NCI-H345 treated with DMSO at 0.1 percent for 48 hours (cell line): ENCODE measurements around the gene CADPS2.

Experiments
- DNase-seq: peaks from one replicate; lab custom pipeline; 2025; ENCODE audit not compliant: unreplicated experiment; lab: John Stamatoyannopoulos, UW

CADPS2 gene

DNA sequence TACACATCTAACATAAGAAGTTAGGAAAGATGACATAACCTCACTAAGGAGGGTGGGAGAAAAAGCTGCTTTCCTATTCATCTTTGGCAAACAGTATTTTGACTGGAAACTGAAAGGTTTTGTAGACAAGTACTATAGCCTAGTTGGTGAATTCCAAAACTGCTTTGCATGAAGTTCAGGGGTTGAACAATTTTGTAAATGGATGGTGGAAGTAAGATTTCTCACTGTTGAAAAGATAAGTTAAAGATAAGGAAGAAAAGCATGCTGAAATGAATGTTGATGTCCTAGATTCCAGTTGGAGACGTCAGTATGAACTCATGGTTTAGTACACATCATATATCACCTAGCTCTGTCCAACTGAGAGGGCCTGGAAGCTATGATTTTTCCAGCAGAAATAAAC is 422.6 kb downstream of the CADPS2 start:
- no peak for DNase-seq

DNA sequence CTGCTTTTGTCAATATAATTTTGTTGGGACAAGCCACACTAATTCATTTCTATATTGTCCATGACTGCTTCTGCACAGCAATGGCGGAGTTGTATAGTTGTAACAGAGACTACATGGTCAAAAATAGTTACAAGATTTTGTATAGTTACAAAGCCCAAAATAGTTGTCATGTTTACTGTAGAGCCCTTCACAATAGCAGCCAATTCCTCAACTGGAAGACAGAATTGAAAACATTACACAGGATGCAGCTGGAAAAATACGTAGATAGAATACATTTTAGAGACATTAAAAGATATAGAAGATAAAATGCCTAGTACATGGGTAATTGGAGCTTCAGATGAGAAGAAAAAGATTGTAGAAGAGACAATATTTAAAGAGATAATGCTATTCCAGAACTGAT is 425.3 kb downstream of the CADPS2 start:
- no peak for DNase-seq

DNA sequence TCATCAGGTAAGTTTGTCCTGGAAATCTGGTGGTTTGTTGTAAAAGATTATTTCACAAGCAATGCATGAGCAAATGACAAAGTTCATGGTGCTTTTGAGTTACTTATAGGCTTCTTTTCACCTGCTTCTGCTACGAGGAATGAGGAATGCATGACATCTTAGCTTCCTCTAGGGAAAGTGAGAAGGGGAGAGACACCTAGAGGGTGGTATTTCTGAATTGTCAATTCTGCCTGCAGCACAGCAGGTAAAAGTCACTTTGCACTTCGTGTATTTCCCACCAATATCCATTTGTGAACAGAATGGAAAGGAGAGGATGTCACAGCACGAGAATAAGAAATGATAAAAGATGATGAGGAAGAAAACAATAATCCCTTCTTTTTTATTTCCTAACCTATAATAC is 428.3 kb downstream of the CADPS2 start:
- DNase-seq: no peak

DNA sequence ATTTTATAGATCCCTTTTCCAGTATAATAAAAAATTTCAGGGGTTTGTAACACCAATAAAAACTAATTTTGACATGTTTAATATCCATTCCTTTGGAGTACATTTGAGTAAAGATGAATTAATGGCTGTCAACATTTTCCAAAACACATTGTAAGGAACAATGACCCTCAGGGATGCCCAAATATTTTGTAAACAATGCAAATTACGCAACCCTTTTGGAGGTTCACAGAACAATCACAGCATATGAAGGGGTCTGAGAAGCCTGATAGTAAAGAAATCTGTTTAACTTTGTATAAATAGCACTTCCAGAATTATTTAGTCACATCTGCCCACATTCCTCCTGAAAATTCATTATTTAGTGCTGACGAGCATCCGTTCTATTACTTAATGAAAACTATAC is 428.9 kb downstream of the CADPS2 start:
- no peak for DNase-seq

DNA sequence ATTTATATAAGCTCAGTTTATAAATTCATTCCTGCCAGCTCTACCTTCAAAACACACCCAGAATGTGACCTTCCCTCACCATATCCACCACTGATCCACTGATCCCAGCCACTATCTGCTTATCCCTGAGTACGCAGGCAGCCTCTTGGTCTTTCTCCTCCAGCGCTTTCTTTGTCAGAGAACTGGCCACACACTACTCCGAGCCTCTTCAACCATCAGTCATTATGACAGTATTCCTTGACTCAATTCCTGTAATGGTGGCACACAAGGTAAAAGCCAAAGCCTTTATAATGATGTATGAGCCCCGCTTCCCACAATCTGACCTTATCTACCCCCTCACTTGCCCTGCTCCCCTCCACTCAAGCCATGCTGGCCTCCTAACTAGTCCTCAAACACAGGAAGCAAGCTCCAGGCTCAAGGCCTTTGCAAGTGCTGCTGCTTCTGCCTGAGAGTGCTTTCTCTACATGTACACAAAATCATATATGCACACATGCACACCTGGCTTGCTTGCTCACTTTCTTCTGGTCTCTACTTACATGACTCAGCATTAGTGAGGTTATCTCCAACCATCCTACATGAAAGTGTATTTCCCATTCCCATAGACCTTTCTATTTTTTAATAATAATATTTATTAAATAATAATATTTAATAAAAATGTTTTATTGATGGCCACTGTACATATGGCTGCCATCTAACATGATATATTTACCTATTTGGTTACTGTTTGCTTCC is 431.3 kb downstream of the CADPS2 start:
- DNase-seq: no peak

DNA sequence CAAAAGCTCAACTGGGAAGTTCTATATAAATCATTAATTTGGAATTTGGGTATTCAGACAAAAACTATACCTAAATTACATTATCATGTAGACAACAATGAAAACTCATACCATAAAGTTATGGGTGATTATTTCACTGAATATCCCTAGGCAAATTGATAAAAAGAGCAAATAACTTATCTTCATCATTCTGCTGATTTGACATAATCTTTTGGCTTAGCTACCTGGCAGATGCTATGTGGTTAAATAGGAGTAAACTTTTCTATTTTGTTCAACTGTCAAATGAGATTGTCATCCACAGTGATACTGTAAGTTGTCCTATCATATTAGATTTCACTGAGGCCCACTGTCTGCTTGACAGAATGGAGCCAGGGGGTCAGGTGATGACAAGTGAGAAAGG is 432.8 kb downstream of the CADPS2 start:
- DNase-seq: no peak

DNA sequence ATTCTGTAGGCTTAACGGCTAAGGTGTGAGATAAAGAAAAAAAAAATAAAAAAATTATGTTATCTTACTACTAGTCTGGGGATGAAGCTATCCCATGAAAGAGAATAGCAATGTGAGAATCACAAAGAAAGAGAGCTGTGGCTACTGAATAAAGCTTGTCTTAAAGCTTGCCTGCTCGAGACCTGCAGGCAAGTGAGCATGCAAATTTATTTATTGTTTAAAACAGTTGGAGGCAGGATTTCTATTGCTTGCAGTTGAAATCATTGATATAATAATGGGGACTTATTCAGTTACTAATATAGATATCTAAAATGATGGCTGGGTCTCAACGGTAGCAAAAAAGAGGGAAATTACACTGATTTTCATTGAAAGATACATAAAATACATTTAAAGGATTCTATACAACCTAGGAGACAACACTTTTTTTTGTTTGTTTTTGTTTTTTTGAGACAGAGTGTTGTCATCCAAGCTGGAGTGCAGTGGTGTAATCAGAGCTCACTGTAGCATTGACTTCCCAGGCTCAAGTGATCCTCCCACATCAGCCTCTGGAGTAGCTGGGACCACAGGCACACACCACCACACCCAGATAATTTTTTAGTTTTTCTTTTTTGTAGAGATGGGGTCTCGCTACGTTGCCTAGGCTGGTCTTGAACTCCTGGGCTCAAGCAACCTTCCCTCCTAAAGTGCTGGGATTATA is 437.2 kb downstream of the CADPS2 start:
- no peak for DNase-seq

DNA sequence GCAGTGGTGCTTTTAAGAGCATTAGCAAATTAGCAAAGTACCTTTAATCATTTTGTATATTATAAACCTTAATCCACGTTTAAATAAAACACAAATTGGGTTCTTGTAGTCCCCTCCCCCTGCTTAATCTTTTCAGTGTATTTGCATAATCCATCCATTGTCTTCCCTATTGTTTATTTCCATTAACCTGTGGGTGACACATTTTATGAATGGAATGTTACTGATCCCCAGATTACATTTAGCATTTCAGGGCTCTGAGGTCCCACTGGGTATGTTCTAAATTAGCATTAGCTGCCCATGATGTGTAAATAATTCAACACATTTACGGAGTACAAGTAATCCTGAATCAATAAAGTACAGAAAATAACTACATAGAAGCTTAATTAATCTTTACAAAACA is 443.3 kb downstream of the CADPS2 start:
- DNase-seq: no peak

DNA sequence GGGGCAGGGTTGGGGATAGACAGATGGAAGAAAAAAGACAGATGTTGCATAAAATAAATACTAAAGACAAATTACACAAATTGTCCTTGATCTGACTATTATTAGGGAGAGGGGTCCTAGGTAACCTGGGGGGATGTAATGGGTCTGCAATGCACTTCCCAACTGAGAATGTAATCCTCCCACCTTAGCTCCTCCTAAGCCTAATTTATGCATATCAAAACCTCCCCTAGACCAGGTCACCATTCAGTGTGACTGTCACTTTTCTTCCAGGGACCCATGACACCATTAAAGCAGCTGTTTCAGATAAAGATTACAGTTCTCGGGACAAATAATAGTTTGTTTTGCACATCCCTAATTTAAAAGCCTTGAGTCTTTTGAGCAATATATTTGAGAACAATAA is 447.8 kb downstream of the CADPS2 start:
- no peak for DNase-seq

DNA sequence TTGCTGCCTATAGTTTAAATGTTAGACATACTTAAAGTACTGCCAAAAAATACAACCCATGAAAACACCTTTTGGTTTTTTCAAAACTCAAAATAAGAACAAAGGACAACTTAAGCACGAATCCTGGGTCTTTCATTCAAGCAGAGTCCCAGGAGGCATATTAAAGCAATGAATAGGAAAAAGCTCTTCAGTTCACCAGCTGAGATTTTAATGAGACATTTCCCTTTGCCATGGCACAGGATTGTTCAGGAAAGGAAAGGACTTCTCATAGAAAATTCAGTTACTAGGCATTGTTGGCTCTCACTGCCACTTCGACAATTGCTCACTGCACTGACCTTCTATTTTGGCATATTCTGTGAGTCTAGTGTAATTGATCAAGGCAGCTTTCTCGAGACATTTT is 448.3 kb downstream of the CADPS2 start:
- DNase-seq: peak; percentile 65

DNA sequence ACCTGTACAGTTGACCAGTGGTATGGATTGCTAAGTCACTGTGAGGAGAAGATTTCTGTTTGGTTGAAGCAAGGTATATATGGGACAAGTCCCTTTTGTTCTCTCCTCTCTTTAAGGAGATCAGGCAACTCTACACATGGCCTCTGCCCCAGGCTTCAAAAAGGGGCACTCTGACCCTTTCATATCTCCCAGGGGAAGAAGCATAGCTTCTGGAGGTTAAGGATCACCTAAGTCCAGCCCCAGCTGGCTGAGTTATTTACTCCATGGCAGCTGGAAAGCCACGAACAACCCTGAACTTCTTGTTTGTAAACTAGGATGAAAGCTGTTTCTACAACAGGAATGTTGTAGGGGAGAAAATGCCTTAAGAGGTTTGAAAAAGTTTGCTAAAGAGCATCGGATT is 452.5 kb downstream of the CADPS2 start:
- no peak for DNase-seq

DNA sequence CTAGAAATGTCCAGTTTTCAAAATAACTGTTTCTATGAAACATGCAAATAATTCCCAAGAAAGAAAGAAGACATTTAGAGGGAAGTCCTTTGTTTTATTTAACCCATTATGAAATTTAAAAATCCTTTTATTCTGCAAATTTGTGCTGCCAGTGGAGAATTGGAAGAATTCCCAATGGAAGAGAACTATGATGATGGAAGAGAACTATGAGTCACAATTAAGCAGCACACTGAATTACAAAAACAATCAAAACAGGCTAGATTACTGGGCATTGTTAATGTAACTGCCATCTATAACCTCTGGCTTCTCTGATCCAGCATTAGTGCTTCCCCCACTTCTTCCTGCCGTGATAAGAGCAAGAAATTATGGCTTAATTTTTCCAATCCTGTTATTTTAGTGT is 455.6 kb downstream of the CADPS2 start:
- no peak for DNase-seq

DNA sequence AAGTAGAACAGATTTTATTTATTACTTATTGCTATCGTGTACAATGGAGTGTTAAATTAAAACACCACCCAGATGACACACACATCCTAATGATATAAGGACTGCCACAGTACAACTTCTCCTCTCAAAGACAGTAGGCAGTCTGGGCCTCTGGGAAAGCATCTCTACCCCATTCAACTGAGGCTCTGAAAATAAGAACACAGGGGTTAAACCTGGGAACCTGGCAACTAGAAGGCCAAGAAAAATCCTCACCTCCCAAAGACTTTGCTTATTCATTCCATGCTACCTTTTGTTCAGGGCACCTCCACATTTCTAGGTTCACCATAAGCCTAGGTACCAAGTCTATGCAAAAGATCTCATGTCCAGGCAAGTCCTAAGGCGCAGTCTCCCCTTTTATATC is 456.3 kb downstream of the CADPS2 start:
- DNase-seq: no peak

DNA sequence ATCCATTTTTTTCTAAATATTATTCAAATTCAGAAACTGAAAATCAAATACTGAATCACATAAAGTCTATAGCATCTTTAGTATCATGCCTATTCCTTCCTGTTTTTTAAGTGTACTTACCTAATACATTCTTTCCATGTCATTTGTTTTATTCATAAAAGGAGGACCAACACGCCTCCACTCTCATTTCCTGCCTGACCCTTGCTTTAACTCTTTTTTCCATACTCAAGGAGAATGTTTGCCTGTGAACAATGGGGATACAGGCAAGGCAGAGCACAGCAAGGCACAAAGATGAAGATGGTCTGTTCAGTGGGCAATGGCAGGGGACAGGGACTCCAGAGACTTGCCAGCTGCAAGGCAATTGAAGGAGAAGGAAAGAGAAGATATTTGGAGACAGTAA is 460.5 kb downstream of the CADPS2 start:
- no peak for DNase-seq

DNA sequence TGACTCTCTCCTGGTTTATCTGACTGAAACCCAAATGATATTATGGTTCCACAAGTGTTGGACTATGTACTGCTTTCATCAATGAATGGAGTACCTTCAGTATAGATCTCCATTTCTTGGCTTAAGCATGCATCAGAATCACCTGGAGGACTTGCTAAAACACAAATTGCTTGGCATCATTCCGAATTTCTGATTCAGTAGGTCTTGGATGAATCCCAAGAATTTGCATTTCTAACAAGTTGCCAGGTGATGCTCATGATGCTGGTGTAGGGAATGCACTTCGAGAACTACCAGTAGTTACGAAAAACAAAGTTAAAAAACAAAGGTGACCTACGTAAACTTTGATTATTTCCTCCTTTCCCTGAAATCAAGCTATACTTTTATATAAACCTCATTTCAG is 462.7 kb downstream of the CADPS2 start:
- no peak for DNase-seq

DNA sequence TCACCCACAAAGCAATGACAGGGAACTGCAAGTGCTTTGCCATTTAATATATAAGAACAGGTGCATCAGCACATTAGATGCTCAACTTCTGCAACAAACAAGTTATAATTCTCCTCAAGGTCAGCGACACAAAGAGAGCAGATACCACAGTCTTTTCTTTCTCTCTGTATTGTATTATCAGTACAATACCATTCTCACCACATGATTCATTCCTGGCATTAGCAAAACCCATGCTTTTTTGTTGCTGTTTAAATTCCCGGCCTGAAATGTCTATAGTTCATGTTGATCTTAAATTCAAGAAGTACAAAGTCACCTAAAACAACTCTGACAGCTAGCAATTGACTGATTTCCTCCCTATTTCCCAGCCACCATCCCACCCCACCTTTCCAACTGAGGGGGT is 469.9 kb downstream of the CADPS2 start:
- DNase-seq: no peak

DNA sequence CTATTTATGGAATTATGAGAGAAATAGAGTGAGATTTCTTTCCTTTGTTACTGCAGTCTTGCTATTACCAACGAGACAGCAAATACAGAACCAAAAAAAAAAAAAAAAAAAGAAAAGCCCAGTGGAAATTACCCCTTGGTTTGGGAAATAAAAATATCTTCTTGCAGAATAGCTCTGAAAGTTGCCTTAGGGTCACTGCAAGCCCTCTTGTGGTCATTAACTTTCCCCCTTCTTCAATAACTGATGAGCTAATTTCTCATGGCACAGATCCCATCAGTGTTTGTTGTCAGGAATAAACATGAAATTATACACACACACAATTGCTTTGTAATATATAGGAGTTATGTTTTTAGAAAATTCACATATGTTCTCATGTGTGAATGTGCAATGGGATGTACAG is 470.8 kb downstream of the CADPS2 start:
- DNase-seq: no peak

DNA sequence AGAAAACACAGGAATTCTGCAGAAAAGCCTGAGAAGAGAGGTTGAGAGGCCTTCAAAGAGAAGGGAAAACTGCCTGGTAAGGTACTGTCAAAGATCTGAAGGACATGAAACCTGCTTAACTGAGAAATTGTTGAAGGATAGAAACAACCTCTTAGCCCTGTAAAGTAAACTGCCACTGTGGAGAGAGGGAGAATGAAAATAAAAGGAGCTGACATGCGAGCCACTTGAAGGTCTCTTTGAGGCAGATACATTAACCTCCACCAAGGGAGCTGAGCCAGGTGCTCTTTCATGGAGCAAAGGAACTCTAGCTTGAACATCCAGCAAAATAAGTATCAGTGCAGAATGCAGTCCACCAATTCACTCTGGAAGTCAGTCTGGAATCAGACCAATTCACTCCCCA is 472.9 kb downstream of the CADPS2 start:
- DNase-seq: peak; percentile 45

DNA sequence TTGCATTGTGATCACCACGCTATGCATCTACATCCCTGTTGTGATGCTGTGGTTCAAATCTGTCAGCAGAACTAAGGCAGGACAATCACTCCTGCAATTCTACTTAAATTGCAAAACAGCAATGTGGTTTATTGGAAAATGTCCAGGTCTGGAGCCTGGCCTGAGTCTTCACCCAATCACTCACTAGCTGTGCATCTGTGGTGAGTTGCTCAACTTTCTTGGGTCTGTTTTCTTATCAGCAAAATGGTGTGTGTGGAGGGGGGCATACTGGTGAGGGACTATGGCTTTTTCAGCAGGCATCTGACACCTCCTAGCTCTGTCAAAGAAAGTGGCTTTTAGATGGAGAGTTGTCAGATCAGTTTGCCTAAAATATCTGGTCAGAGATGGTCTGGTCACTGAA is 473.4 kb downstream of the CADPS2 start:
- DNase-seq: no peak

DNA sequence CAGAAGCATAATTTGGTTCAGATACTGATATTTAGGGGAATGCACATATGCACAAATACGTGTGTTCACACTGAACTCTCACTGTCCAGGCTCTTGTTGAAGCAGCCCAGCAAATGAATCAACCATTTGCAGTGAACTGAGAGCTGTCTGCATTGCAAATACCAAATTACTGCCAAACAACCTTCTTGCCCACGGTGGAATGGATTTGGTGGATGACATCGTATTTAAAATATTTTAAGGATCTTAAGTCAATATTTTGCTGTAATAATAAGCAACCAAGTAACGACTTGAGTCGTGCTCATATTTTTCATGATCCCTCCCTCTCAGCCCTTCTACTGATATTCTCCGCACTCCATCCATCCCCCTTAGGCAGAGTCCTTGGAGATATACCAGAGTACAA is 473.8 kb downstream of the CADPS2 start:
- no peak for DNase-seq

DNA sequence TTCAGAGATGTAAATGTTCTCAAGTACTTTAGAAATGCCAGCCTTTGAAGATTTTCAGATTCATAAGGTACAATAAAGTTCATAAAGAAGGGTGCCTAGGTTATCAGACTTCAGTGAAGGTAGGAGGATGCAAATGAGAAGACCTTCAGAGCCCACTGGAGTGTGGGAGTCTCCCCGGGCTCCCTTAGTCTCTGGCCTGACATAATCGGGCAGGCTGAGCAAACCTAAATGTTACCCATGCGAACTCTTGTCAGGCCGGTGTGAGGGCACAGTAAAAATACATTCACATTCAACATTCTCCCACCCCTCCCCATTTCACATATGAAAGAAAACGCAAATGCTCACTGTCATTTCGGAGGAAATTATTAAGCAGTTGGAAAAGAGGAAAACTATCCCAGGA is 479.1 kb downstream of the CADPS2 start:
- no peak for DNase-seq

DNA sequence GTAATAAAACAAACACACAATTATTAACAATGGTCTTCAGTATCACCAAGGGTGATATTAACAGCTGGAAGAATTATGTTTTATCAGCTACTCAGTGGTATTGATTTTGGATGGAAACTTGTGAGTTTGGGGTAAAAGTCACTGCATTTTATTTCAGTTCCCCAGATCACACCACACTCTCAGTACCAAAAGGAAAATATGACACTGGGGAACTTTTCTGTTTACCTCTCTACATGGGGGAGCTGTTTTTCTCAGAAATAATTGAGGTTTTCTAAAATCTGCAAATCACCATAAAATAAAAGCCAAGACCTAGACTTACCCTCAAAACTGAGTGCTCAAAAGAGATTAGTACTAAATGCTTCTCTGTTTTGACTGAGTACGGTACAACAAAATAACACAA is 483.1 kb downstream of the CADPS2 start:
- DNase-seq: no peak

DNA sequence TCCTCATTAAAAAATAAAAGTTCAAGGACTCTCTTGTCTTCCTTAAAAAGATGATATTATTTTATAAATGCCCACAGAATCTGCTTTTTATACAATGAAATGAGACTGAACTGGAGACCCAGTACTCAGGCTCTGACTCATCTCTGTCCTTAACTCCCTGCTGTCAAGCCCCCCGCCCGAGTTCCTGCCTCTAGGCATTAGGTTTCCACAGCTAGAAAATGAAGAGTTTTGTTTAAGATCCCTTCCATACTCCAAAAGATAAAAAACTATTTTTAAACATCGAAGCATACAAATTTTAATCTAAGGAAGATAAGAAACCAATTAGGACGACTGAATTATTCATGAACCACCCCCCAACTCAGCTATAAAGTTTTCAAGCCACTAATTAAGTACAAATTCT is 484.0 kb downstream of the CADPS2 start:
- DNase-seq: no peak
